ENCODE measurements around the gene SUSD1.

The SUSD1 gene

DNA sequence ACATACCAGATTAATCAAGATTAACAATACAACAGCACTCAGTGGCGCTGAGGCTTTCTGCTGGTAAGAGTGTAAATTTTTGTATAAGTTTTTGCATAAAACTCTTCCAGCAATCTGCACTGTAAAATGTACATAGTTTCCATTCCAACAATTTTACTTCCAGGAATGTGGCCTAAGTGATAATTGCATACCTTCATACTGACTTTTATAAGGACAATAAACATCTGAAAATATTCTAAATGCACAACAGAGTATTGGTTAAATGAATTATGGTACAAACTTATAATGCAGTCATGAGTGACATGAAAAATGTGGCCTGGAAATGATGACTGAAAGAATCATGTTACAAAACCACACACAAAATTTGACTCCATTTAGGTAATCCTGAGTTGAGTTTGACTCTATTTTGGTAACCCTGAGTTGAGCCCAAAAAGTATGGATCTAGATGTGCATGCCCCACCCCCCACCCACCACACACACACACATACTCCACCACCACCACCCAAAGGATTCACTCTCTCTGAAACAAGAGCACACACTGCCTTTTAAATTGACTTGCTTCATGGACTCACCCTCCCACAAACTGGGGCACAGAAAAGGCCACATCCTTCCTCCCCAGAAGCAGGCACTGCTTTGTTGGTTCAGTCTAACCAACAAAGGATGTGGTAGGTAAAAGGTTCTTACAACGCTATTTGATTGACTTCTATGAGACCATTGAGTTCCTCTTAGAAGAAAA lies 137.6 kb downstream of the SUSD1 start:
- no peak for DNase-seq

DNA sequence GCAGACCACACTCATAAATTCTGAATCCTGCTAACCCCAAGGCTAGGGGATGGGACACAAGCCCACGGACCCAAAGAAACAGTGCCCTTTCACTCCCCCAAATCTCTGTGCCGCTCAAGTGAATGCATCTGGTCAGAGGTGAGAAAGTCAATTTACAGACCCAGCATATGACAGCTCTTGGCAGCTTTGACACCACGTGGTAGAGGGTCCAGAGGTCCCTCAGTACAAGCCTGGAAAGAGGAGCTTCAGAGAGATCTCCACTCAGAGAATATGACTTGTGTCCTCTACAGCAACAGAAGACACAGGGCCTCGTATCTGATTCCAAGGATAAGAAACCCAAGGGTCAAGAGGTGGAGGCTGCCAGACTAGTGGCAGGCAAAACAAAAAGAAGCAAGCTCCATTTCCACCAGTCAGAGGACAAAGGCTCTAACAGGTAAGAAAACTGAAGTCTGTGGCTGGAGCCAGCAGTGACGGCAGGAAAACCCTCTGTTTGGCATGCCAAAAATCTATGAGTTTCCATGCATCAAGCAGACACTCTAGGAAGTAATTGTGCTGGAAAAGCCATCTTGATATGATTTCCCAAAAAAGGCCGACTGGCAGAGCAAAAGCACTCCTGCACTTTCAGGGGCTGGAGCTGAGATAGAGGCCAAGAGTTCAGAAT lies 139.8 kb downstream of the SUSD1 start:
- no peak for DNase-seq

DNA sequence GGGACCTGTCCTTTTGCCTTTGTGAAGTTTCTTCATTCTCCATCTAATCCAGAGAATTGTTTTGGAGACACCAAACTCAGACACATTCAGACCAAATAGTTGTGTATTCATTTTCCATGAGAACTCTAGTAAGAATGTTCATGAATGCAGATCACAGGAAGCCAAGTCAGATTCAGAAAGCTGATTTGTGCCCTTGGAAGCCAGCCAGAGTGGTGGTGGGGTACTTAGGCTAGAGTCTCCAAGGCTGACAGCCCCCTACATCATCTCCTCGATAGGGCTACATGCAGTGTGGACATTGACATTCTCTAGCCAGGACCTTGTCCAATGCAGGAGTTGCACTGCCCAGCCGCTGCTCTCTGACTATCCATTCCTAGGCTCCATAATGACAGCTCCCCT lies 140.9 kb downstream of the SUSD1 start:
- no peak for DNase-seq

DNA sequence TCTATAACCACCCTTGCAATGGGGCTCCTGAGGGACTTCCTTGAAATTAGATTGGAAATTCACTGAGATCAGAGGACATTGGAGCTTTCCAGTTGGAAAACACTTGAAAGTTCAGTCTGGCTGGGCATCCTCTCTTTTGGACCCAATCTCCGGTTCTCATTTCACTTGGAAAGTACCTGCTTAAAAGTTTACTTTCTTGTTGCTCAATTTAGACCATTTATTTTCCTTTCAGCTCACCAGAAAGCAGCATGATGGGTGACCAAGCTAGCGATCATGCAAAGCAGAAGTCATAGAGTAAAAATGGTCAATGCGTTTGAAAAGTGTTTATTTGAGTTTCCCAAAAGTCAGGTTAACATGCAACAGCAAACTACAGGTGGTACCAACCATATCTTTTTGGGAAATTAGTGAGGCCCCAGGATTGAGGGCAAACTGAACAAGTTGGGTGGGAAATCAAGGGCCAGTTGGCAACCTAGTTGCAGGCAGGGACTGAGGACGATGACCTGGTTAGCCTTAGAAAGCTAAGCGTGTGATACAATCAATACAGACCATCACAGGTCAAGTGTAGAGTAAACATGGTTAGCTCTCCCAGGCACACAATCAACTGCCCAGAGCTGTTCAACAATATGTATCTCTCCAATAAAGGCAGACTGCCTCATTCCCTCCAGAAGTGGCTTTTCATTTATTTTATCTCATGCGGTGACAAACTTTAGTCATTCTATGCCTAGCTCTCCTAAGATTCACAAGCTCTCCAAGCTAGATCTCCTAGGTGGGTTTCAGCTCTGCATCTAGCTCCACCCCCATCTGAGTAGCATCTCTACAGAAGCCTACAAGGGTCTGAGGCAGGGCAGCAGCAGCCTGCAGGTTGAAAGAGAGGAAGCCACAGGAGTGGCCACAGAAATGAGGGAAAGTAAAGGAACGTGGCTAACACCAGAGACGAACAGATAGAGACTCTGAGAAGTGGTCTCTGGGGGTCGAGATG lies 141.6 kb downstream of the SUSD1 start:
- no peak for DNase-seq

DNA sequence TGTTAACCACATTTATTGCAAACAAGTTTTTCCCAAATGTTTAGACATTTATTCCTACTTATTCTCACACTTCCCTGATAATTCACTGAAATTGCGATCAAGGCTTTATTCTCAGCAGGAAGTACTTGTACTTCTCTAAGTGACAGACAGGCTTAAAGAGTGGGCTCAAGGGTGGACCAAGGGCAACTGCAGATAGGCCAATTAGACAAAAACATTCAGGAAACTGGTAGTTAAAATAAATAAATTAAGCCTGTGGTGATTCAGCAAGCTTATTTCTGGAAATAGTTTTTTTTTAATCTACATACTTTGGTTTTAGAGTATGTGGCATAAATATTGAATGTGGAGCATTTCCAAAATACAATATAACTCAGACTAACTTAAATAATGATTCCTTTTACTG lies 142.4 kb downstream of the SUSD1 start:
- DNase-seq = no peak

DNA sequence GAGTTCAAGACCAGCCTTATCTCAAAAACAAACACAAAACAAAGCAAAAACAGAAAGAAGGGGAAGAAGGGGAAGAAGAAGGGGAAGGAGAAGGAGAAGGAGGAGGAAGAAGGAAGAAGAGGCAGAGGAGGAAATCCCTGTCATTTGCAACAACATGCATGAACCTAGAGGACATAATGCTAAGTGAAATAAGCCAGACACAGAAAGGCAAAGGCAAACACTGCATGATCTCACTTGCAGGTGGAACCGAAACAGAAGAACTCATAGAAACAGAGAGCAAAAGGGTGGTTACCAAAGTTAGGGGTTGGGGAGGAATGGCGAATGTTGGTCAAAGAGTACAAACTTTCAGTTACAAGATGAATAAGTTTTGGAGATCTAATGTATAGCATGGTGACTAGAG lies 143.1 kb downstream of the SUSD1 start:
- no peak for DNase-seq

DNA sequence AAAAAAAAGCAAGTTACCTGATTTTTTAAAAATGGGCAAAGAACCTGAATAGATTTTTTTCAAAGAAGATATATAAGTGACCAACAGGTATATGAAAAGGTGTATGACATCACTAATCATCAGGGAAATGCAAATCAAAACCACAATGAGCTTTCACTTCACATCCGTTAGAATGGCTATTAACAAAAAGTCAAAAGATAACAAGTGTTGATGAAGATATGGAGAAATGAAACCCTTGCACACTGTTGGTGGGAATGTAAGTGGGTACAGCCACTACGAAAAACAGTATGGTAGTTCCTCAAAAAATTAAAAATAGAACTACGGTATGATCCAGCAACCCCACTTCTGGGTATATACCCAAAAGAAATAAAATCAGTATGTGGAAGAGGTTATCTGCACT lies 143.7 kb downstream of the SUSD1 start:
- no peak for DNase-seq

DNA sequence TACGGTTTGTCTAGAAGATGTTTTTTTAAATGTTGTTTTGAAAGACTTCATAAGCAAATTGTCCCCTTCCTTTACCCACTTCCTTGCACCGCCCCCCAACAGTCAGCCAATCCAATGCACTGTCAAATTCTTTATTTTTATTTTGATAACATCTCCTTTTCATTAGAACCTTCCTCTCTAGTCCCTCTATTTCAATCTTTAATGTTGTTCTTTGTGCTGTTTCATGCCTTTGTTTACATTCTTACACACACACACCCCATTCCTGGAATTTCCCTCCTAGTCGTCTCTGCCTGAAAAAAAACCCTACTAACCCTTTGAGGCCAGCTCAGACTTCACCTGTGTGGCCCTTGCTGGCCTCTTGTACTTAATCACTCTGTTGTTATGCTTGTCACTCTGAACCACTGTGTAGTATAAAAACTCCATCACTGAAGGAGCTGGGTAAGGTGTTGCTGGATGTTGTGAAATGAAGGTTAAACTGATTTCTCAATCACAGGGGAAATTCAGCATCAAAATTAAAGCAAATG lies 145.1 kb downstream of the SUSD1 start:
- no peak for DNase-seq

DNA sequence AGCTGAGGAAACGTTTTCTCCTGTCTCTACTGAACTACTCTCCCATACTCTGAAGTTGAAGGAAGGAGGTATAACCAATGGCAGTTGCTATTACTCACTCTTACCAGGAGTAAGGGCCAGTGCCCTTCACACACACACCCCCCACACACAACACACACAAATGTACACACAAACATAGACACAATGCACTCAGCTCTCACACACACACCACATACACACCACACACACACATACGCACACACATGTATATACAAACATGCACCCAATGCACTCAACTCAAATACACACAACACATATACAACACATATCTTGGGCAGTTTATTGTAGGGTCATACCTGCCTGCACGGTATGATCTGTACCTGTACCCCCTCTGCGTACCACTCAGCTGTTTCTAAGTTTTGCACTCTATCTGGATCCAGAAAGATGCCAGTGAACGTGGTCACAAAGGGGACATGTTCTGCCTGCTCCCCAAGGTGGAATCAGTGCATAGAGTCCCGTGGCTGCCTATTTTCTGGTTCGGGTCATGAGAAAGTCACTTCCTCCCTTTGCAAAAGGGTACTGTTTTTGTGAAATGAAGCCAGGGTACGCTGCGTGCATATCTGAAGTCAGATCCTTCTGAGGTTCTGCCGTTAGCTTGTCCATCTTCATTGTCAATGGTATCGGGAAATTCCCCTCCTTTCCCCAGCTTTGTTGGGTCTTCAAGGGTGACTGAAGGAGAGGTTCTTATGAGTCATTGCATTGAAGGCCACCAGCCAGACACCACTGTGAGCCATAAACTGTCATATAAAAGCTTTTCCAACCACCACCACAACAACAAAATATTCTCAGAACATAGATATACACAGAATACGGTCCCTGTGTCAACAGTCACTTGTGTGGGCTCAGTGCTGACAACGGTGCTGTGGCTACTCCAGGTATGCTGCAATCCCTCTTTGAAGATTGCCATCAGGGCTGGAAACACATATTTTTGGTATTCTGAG lies 146.6 kb downstream of the SUSD1 start:
- DNase-seq = no peak

DNA sequence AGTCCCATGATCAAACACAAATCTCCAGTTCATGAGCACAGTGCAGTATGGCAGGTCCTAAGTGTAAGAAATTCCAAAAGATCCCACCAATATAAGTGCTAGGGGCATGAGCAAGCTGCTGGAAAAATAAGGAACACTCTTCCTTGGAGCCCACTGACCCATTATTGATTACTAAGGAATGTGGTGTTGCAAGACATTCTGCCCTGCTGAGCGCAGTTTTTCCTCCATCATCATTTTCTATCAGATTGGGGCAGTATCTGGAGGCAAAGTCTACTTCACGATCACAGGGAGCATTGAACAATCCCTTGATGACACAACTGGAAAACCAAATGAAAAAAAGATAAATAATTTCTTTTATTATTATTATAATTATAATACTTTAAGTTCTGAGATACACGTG lies 149.2 kb downstream of the SUSD1 start:
- DNase-seq = no peak

DNA sequence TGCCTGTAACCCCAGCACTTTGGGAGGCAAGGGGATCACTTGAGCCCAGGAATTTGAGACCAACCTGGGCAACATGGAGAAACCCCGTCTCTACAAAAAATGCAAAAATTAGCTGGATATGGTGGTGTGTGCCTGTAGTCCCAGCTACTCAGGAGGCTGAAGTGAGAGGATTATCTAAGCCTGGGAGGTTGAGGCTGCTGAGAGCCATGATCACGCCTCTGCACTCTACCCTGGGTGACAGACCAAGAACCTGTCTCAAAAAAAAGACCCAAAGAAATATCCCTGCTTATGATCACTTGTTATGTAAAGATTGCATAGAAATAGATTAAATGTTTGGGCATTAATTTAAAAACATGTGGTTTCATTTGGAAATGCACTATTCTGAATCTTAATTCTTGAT lies 153.4 kb downstream of the SUSD1 start:
- no peak for DNase-seq

DNA sequence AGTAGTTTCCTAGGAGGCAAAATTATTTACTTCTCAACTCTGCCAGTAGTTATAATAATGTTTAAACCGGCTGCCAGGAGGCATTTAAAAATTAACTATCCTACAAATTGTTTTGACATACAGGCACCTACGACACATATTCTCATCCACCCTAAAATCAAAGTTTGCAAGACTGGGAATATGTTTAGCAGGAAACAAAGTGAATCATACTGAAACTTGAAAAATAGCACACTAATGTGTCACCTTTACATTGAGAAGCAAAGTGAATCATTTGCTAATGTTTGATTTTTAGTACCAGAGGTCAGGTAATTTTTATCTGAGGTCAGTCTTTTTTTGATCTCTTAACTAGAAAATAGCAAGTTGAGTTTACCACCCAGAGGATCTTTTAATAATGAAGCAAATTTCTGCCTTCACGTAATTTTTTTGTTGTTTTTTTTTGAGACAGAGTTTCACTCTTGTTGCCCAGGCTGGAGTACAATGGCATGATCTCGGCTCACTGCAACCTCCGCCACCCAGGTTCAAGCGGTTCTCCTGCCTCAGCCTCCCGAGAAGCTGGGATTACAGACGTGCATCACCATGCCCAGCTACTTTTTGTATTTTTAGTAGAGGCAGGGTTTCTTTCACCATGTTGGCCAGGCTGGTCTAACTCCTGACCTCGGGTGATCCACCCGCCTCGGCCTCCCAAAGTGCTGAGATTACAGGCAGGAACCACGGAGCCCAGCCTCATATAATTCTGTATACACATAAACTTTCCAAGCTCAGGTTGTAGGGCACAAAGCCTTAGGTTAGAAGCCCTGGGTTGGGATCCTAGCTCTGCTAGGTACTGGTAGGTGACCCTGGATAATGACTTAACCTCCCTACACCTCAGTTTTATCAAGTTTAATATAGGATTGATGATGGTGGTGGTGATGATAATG lies 154.2 kb downstream of the SUSD1 start:
- DNase-seq = no peak

DNA sequence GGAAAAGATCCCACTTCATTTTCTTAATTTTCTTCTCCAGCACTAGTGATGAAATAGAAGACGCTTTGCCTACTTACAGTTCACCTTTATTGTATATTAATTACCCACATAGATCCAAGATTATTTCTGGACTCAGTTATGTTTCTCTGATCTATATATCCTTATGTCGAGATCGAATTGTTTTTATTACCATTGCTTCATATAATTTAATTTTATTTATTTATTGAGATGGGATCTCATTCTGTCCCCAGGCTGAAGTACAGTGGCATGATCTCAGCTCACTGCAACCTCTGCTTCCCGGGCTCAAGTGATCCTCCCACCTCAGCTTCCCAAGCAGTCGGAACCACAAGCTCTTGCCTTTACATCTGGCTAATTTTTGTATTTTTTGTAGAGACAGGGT lies 157.2 kb downstream of the SUSD1 start:
- DNase-seq = no peak

DNA sequence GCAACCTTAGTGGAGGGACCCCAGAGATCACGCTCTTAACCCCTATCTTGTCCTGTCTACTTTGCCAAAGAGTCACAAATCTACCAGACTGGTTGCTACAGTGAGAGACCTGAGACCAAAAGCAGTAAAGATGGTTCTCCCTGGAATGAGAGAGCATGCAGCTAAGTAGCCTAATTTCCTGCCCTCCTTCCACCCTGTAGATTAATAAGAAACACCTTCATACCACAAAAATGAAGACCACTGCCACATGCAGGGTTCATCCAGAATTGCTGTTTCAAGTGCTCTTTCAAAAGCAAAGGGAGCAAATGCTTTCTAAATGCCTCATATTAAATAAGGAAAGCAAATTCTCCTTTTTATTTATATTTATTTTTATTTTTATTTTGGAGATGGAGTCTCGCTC lies 159.4 kb downstream of the SUSD1 start:
- DNase-seq = no peak

DNA sequence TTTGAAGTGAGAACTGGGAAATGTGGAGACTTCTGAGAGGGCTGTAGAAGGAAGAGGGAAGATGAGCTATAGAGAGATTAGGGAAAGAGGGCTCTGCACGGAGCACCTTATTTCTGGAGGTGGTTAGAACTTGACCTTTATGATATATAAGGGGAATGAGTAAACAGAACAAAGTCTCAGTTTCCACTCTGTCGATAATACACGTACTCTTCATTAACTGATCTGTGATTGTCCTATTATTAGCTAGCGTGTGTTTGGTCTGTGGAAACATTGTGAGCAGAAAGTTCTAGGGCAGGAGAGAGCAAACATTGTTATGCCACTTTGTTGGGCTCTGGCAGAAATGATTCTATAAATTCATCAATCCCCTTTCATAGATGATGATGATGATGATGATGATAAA lies 159.9 kb downstream of the SUSD1 start:
- no peak for DNase-seq

DNA sequence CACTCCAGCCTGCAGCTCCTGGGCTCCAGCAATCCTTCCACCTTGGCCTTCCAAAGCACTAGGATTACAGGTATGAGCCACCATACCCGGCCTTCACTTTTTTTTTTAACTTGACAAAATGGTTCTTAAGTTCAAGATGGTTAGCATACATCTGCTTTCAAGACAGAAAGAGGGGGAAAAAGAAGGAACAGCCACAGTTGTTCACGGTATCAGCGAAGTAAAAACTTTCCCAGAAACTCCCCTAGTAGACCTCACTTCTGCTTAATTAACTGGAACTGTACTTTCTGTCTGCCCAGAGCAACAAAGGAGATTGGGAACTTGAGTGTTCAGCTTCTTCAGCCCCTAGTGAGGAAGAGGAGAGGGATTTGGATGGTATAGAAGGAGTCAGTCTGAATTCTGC lies 161.8 kb downstream of the SUSD1 start:
- no peak for DNase-seq

DNA sequence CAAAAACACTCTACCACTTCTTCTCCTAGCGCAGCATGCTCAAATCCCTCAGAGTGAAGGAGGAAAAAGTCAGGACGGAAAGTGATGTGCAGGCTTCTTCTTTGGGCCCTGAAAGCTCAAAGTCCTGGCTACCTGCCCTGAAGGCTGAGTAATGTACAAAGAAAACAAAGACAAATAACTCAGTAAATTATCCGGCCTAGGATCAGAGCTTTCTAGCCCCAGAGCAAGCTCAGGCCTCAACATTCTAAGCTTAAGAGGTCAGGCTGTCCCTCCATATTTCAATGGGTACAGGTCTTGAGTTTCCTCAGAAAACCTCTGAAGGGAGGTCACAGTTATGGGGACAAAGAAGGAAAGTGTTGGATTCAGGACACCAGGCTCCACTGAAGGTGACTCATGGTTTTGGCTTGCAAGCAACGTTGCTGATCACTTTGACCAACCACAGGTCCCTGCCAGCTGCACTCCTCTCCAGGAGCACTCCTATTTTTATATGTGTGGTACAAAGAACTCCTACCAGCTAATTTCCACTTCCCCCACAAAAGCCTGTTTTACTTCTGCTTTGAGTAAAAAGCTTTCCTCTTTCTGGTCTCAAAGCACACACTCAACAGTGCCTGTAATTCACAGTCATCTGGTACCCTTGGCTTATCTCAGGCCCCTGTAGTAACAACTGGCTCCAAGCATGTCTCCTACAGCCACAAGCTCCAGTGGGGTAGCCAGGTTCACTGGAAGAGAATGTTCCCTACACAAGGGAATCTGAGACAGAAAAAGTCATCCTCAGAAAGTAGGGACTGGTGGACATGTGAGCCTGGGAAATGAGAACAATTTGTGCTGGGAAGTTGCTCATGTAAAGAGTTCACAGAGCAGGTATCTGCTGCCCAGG lies 162.8 kb downstream of the SUSD1 start:
- peak in 1 of 2 experiments; percentile 6 for DNase-seq

DNA sequence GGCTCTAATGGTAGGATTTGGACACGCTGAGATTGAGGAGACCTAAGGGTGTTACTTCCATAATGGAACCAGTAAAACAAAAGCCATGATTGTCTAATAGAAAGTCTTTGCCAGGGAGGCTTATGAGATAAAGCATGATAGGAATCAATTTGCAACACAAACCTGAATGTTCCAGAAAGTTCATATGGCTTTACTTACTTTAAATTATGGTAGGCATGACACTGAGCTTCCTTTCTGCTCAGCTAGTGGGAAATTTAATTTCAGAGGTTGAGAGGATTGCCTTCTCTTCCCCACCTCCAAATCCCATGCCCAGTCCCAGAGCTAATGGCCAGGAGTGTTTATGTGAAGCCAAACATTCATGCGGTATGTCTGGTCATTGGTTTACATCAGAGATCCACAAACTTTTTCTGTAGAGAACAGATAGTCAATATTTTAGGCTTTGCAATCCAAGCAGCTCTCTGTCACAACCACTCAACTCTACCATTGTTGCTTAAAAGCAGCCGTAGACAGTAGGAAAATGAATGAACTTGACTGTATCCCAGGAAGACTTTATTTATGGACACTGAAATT lies 164.0 kb downstream of the SUSD1 start:
- DNase-seq = no peak

DNA sequence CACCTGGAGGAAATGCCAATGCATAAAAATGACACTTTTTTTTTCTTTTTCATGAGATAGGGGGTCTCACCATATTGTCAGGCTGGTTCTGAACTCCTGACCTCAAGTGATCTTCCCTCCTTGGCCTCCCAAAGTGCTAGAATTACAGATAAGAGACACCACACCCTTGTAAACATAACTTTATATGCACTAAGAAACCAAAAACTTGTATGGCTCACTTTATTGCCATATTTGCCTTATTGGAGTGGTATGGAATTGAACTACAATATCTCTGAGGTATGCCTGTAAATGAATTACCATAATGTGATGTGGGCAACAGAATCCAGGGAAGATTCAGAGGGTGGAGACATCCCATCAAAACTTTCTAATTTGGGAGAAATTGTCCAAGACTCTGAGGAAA lies 164.6 kb downstream of the SUSD1 start:
- no peak for DNase-seq

DNA sequence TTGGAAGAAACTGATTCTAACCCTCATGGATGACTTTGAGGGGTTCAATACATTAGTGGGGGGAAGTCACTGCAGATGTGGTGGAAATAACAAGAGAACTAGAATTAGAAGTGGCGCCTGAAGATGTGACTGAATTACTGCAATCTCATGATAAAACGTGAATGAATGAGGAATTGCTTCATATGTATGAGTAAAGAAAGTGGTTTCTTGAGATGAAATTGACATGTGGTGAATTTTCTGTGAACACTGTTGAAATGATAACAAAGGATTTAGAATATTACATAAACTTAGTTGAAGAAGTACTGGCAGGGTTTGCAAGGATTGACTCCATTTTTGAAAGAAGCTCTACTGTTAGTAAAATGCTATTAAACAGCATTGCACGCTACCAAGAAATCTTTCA lies 165.4 kb downstream of the SUSD1 start:
- no peak for DNase-seq

All from NCI-H446 (cell line).